Measurements from ENCODE around the gene RSPRY1.

DNA sequence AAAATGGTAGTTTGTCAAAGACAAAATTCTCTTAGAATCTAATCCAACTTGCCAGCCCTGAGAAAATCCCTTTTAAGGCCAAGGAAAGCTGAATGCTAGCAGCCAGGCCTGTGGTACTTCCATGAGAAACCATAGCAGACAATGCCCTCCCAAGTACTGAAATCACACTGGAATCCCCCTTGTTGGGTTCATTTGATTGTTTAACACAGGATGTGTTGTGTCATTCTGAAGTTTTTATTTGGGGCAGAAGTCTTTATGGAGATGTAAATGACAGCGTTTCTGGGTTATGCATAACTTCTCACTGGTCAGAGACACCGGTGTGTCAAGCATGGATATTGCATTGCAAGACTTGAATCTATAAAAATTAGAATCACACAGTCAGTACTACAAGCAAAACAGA lies 53.0 kb downstream of the RSPRY1 start:
- TF ChIP-seq, protein P1, sequence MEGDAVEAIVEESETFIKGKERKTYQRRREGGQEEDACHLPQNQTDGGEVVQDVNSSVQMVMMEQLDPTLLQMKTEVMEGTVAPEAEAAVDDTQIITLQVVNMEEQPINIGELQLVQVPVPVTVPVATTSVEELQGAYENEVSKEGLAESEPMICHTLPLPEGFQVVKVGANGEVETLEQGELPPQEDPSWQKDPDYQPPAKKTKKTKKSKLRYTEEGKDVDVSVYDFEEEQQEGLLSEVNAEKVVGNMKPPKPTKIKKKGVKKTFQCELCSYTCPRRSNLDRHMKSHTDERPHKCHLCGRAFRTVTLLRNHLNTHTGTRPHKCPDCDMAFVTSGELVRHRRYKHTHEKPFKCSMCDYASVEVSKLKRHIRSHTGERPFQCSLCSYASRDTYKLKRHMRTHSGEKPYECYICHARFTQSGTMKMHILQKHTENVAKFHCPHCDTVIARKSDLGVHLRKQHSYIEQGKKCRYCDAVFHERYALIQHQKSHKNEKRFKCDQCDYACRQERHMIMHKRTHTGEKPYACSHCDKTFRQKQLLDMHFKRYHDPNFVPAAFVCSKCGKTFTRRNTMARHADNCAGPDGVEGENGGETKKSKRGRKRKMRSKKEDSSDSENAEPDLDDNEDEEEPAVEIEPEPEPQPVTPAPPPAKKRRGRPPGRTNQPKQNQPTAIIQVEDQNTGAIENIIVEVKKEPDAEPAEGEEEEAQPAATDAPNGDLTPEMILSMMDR (IDR thresholded peaks at IDR 0.05), result no peak
- no peak for TF ChIP-seq JUND (IDR thresholded peaks at IDR 0.05)
- no peak for TF ChIP-seq RCOR1 (IDR thresholded peaks at IDR 0.05; ENCODE audit: low read length)
- no peak for TF ChIP-seq ELF1 (IDR thresholded peaks at IDR 0.05)
- TF ChIP-seq, protein P2, sequence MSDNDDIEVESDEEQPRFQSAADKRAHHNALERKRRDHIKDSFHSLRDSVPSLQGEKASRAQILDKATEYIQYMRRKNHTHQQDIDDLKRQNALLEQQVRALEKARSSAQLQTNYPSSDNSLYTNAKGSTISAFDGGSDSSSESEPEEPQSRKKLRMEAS (IDR thresholded peaks at IDR 0.05; ENCODE audit: low read depth), result no peak
- no peak for TF ChIP-seq SMC3 (IDR thresholded peaks at IDR 0.05; ENCODE audit: low read depth, low read length)
- no peak for TF ChIP-seq TAF1 (IDR thresholded peaks at IDR 0.05; ENCODE audit: borderline replicate concordance, low read depth, low read length)
- no peak for TF ChIP-seq EP300 (IDR thresholded peaks at IDR 0.05; ENCODE audit: borderline replicate concordance in 1 of 2, low read depth in 1 of 2, low read length in 1 of 2)
- TF ChIP-seq, protein P3, sequence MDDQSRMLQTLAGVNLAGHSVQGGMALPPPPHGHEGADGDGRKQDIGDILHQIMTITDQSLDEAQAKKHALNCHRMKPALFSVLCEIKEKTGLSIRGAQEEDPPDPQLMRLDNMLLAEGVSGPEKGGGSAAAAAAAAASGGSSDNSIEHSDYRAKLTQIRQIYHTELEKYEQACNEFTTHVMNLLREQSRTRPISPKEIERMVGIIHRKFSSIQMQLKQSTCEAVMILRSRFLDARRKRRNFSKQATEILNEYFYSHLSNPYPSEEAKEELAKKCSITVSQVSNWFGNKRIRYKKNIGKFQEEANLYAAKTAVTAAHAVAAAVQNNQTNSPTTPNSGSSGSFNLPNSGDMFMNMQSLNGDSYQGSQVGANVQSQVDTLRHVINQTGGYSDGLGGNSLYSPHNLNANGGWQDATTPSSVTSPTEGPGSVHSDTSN (IDR thresholded peaks at IDR 0.05), result no peak
- no peak for TF ChIP-seq GATA2 (CRISPR knock-in tag; IDR thresholded peaks at IDR 0.05)
- no peak for TF ChIP-seq SIN3A (IDR thresholded peaks at IDR 0.05; ENCODE audit: borderline replicate concordance, low read depth, low read length)
- no peak for TF ChIP-seq POLR2AphosphoS5 (IDR thresholded peaks at IDR 0.05; ENCODE audit: low read depth, low read length)

All from SK-N-SH (cell line).